HG03520 (cell line): ENCODE measurements around the gene RUSC1.
"Not testable (repeated sequence)": the region's sequence is repeated elsewhere in the genome, so short reads cannot be mapped to it uniquely, and the experiment has no call there.

ENCODE experiments used
- ATAC-seq: cut with Tn5 transposase; IDR thresholded peaks from one replicate; pipeline ENCODE4 v1.9.1; 2021; ENCODE audit warnings: mild to moderate bottlenecking, moderate library complexity; ENCODE audit not compliant: unreplicated experiment

RUSC1 gene

GRCh38 chr1:155322571-155322952 lies 1.9 kb downstream of the RUSC1 start:
- ATAC-seq: no peak

- ATAC-seq: peak; percentile 41
These were observed 2.4 kb downstream of the RUSC1 start for GRCh38 chr1:155322953-155323728.

- ATAC-seq: peak; percentile 27
These were observed 3.0 kb downstream of the RUSC1 start for GRCh38 chr1:155323729-155324036.

DNA sequence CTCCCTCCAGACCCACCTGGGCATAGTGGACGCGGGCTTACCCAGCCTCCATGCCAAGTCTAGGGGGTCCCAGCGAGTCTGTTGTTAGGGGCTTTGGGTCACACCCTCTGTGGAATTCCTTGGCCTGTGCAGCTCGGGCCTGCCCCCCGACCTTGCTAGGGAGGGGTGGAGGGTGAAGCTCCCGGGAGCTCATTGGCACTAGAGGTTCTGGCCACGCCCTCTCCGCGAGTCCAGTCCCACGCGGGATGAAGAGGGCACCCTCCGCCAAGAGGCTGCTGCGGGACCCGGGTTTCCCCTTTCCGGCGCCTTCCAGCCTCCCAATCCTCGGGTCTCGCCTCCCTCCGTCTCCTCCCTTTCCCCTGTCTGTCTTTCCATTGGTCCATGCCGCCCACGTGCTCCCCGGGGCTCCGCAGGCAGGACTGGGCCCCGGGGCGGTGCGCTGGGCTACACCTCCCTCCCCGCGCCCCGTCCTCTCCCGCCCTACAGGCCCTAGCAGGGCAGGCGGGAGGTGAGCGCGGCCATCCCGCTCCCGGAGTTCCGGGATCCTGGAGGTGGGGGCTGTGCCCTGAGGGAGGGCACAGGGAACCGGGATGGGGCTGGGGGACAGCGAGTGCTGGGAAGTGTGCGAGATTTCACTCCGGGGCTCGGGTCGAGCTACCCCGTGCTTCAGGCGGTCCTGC lies 3.5 kb downstream of the RUSC1 start:
- peak; percentile 39 for ATAC-seq

DNA sequence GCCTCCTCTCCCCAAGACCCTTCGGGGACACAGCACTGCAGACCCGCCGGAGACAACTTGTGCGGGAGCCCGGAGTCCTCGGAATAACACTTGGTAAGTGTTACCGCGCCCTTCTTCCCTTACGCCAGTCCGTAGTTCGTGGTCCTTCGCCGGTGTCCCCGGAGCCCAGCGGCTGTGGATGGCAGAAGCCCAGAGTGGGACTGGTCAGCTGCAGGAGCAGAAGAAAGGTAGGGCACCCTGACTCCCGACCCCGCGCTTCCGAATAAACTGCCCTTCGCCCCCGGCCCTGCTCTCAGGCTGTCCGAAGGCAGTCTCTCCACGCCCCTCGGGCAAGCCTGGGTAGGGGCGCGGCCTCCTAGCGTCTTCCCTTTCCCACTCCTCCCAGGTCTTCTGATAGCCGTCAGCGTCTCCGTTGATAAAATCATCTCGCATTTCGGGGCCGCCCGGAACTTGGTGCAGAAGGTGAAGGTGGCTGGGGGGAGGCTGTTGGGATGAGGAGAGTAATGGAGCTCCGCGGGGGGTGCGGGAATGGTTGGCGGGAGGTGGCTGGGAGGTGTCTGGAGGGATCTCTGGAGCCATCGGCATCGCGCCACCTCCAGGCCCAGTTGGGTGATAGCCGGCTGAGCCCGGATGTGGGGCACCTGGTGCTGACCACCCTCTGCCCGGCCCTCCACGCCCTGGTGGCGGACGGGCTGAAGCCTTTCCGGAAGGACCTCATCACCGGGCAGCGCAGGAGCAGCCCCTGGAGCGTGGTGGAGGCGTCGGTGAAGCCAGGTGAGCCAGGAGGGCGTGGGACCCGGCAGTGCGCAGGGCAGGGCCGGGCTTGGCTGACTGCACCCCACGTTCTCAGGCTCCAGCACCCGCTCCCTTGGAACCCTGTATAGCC lies 4.3 kb downstream of the RUSC1 start:
- ATAC-seq: no peak

GRCh38 chr1:155325603-155325893 lies 4.9 kb downstream of the RUSC1 start:
- ATAC-seq: no peak

GRCh38 chr1:155326020-155326526 lies 5.4 kb downstream of the RUSC1 start:
- no peak for ATAC-seq

GRCh38 chr1:155326631-155327037 lies 5.9 kb downstream of the RUSC1 start:
- ATAC-seq: no peak

DNA sequence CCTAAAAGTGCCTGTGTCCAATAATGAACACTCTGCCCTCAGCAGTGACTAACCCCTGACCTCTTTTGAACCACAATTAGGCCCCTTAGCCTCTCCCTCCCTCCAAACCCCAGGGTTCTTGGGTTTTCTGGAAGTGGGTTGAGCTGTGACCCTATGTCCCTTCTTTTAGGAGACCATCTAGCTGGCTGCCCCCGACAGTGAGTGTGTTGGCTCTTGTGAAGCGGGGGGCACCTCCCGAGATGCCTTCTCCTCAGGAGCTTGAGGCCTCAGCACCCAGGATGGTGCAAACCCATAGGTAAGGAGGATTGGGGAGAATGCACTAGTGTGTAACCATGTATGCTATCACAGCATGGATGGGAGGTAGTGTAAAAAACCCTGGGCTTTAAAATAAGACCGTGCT lies 7.3 kb downstream of the RUSC1 start:
- no peak for ATAC-seq

- not testable (repeated sequence) for ATAC-seq
These were observed 8.2 kb downstream of the RUSC1 start for GRCh38 chr1:155328856-155329255.

DNA sequence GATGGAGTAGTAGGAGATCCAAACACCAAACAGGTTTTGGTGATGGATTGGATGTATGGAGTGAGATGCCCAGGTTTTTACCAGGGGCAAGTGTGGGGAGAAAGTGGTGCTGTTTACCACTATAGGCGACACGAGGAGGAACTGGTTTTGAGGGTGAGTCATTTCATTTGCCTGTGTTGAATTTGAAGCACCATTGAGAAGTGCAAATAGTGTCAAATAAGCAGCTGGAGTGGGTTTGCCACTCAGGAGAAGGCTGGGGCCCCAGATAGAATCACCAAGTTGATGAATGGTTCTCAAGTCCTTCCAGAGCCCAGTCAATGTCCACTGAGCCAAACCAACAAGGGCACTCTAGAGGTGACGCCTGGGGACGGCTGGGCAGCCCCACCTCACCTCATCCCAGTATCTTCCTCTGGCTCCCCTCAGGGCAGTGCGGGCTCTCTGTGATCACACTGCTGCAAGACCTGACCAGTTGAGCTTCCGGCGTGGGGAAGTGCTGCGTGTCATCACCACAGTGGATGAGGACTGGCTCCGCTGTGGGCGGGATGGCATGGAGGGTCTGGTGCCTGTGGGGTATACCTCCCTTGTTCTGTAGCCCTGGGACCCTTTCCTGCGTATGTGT lies 9.4 kb downstream of the RUSC1 start:
- no peak for ATAC-seq

- no peak for ATAC-seq
These were observed 14.3 kb downstream of the RUSC1 start for GRCh38 chr1:155334962-155335361.

DNA sequence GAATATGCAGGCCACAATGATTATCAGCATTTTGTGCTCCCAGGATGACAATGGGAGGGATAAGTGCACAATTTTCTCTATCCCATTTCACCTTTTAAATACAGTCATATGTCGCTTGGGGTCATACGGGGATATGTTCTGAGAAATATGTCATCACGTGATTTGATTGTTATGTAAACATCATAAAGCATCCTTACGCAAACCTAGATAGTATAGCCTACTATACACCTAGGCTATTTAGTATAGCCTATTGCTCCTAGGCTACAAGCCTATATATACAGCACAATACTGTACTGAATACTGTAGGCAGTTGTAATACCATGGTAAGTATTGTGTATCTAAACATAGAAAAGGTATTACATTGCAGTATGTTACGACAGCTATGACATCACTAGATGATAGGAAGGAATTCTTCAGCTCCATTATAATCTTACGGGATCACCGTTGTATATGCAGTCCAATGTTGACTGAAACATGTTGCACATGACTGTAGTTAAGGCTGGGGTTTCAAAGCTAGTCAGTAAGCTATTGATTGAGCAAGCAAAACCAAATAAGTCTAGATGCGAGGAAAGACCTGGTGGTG lies 18.9 kb downstream of the RUSC1 start:
- ATAC-seq: no peak

DNA sequence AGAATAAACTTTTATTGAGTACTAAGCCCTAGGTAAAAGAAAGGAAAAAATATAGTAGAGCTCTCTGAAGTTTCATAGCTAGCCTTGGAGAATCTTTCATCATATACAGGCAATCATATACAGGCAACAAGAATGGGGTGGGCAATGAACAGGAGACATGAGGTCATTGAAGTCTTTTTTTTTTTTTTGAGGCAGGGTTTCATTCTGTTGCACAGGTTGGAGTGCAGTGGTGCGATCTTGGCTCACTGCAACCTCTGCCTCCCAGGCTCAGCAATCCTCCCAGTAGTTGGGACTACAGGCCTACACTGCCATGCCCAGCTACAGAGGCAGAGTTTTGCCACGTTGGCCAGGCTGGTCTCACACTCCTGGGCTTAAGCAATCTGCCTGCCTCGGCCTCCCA lies 22.1 kb downstream of the RUSC1 start:
- no peak for ATAC-seq

DNA sequence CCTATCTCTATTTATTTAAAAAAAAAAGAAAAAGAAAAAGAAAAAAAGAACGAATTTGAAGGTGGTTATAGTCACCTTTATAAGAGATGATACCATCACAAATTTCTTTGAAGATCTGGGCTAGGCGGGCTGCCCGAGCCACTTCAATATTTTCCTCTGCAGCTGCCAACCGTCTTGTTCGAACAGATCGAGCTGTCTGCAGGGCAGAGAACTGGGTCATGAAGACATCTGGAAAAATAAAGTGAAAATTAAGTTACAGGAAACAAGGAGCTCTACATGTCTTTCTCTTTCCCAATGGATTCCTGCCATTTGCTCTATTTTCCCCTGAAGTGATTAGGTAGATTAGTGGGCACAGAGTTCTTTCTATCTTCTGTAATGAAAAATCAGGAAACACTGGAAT lies 31.9 kb downstream of the RUSC1 start:
- ATAC-seq: no peak

- no peak for ATAC-seq
These were observed 39.4 kb downstream of the RUSC1 start for GRCh38 chr1:155360051-155360450.

DNA sequence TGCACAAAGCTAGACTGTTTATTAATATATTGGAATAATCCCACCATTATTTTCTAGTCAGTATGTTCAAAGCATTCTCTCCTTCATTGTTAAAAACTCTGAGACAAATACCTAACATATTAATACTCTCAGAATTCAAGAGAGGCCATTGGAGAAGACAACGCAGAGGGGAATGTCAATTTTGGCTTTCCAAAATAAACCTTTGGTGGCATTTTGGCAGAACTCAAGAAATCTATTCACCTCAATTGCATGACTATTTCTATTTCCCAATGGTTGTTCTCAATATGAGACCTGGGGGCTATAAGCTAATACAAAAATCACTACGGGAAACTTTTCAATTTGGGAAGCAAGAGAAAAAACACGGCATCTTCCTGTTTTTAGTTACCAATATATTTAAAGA lies 58.5 kb downstream of the RUSC1 start:
- no peak for ATAC-seq

DNA sequence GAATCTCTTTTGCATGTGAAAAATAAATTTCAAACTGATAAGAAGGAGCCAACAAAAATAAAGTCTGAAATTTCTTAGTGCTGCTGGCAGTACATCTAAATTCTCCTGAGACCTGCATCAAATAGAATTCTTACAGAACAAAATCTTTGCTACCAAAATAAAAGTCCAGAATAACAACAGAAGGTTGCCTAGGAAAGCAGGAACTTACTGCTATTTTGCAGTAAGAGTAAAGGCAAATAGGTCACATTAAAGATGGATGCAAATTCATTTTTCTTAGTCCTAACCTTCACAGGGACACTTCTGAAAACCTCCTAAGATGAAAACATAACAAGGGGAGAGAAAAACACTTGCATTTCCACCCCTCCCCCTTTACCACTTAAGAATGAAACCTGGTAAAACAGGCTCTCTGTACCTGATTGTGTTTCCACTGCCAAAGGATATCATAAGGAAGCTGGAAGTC lies 59.0 kb downstream of the RUSC1 start:
- no peak for ATAC-seq
